ENCODE data around the gene DNAH17.

The DNAH17 gene

DNA sequence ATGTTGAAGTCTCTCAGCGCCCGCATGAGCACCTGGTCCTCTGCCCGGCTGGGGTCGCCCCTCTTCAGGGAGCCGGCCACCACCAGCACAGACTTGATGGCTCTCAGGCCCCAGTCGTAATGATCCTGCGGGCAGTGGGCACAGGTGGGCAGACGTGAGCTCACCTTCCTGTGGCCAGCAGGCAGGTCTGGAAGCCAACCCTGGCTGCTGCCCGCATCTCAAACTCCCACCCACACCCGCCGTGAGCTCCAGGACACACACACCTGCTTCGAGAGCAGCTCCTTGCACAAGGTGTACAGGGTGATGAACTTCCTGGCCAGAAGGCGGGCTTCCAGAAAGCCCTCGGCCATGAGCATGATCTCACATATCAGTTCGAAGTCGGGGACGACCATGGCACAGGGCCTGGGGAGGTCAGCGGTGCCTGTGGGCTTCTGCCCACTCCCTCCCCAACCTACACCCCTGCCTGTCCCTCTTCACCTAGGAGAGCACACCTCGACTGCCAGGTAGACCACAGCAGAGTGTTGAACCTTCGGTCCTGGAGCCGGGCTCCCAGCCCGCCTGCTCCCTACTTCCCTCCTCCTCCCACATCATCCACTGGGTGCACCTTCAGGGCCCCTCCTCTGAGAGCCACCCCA, 82.4 kb downstream of the DNAH17 start:
- DNase-seq = no peak

DNA sequence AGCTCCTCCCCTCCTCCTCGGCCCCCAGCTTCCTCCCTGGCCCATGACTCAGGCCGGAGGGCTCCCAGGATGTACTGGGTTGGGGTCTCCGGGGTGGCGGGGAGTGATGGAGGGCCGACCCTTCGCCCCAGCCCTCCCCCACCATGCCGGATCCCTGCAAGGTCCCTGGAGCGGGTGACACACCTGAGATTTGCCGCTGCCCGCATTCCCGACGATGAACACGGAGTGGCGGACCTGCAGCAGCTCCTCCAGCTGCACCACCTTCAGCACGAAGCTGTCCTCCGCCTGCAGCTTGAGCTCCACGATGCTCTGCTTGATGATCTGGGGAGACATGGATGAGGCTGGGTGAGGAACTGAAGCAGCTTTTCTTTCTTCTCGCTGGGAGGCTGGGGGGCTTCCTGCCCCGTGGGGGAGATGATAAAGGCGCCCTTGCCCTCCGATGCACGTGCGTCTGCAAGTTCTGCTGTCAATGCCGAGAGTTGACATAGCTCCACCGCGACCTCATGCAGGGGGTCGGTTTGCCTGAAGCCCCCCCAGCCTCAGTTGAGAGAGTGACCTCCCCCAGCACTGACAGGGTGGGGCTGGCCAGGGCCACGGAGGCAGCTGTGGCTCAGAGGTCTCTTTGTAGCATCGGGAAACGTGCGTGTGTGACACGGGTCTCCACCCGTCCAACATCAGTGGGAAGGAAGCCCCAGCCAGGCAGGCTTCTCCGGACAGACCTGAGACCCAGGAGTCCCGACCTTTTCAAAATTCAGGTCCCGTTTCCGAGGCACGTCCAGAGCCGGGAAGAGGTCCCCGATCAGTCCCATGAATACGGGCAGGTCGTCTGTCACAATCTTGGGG, 83.1 kb downstream of the DNAH17 start:
- no peak for DNase-seq

DNA sequence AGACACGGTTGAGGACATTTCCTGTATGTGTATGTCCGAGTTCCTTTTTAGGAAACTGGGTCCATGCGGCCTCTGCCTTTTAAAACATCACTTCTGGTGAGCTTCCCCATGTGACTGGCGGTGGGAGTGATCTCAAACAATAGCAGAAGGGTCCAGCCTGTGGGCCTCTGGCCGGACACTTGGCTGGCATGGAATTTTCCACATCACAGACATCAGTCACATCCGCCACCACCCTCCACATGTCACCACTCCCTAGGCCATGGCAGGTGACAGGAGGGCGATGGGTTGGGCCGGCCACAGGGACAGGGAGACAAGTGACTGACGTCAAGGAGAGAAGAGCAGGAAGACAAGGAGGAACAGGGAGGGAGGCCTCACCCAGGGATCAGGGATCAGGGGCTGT, 83.7 kb downstream of the DNAH17 start:
- DNase-seq = no peak

DNA sequence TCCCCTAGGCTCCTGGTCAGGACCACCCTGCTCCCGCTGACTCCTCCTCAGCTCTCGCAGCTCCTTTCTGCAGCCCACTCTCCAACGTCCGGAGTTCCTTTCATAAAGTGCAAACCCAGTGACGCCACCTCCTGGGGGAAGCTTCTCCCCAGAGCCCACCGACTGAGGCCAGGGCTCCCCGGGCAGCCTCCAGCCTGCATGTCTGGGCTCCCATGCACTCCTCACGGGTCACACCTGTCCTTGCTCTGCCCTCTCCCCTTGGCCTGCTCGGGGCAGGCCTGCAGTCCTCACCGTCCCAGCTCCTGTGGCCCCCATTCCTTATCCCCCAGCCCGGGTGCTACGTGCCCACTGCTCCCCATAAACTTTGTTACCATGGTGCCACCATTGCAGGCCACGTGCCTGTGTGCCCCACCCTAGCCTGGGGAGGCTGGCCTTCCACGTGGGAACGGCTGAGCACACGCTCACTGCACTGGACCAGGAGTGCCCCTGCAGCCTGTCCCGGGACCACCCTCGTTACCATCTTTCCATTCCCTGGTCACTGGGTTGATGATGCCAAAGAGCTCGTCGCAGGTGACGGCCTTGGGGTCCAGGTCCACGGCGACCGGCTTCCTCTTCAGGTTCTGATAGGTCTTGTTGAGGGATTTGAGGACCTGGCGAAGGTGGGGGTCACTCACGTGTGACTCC, 84.9 kb downstream of the DNAH17 start:
- DNase-seq = no peak

DNA sequence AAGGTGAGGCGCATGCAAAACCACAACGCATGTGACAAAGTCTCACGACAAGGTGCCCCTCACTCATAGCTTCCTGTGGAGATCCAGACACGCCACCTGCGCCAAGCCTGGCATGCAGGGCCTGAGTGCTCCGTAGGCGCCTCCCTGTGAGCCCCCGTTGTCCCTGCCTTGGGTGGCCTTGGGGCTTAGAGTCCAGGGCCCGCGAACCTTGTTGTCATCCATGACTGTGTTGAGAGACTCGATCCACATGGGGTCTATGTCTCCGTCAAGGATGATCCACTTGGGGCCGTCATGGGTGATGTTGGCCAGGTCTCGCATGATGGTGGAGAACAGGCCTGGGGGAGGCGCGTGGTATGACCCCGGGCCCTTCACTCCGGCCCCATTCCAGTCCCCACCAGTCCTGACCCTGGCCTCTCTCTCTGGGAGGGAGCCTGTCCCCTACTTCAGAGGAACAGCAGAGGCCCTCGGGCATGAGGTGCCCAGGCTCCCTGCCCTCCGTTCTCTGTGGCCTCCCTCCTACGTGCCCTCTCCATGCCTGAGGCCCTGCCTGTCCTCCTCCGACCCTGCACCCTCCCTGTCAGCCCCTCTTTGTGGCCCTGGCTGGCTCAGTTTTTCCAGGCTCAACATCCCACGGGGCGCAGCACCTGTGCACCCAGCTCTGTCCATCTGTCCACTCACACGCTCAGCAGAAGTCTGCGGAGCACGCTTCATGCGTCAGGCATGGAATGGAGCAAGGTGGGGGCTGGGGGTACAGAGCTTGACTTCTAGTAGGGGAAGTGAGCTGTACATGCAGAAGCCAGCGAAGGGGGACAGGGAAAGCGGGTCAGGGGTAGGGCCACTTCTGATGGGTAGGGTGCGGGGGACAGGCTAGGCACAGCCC, 85.7 kb downstream of the DNAH17 start:
- no peak for DNase-seq

DNA sequence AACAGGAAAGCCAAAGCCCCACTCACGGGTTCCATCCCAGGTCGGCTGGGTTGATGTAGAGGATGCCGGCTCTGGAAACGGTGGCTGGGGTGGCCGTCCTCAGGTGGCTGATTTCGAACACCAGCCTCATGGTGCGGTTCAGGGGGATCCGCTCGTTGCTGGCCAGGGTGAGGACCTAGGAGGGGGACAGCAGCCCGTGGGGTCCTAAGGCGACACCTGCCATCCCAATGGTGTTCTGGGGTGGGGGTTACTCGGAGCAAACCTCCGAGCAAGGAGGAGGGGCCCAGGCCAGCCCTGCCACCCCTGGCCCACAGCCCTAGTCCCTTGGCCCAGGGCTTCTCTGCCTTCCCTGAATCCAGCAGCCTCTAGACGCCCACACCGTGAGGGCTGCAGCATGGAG, 86.5 kb downstream of the DNAH17 start:
- no peak for DNase-seq

DNA sequence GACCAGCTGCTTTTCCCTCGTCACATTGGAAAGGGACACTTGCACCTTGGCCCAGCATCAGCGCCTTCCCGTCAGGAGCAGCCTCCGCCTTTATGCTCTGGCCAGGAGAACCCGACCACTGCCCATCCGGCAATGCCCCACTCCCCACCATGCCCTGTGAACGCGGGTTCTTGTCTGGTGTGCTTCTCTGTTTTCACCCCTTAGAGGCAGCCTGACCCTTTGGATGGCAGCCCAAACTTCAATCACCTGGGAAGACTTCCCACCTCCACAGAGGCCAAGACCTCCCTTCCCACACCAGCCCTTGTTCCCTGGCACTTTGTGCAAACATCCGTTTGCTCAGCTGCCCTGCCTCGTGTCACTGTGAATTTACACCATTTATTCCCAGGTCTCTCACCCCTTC, 87.0 kb downstream of the DNAH17 start:
- no peak for DNase-seq

DNA sequence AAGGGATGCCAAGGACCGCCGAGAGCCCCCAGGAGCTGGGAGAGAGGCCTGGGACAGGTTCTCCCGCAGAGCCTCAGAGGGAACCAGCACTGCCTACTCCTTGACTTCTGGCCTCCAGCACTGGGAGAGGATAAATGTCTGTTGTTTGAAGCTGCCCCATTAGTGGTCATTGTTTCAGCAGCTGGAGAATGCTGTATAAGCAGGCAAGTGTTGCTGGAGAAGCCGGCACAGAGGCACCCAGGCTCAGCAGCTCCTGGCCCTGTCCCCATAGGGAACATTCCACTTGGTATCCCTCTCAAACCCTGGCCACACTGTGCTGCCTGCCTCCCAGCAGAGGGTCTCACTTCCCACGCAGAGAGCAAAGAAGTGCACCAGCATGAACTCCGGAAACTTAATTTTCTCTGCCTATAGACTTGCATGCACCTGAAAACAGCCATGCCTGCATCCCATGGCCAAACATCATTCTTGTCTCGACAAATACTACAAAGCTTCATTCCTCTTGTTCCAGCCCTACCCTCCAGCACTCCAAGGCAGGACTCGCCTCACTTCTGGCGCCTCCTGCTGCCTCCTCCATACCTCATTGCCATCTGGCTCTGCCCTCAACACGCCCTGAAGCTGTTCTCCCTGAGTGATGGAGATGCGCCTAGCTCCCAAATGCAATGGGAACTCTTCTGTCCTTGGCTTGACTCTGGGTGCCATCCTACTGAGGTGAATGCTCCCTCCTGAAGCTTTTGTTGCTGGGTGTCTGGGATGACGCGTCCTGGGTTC, 88.1 kb downstream of the DNAH17 start:
- DNase-seq = no peak

DNA sequence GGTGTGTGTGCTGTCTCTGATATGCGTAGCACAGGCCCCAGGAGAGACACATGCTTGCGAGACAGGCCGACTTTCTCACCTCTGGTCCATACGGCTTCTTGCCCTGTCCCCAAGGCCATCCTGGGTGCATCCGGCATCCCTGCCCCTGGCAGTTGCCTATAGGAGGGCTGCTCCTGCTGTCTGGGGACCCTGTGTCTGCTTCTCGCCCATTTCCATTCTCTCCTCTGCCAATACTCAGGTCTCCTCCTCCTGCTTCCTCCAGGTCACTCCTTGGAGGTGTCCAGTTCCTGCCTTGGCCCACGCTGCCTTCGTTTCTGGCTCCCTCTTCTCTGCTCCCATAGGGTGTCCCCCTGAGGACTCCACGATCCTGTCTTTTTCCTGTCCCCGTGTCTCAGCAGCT, 89.0 kb downstream of the DNAH17 start:
- no peak for DNase-seq

DNA sequence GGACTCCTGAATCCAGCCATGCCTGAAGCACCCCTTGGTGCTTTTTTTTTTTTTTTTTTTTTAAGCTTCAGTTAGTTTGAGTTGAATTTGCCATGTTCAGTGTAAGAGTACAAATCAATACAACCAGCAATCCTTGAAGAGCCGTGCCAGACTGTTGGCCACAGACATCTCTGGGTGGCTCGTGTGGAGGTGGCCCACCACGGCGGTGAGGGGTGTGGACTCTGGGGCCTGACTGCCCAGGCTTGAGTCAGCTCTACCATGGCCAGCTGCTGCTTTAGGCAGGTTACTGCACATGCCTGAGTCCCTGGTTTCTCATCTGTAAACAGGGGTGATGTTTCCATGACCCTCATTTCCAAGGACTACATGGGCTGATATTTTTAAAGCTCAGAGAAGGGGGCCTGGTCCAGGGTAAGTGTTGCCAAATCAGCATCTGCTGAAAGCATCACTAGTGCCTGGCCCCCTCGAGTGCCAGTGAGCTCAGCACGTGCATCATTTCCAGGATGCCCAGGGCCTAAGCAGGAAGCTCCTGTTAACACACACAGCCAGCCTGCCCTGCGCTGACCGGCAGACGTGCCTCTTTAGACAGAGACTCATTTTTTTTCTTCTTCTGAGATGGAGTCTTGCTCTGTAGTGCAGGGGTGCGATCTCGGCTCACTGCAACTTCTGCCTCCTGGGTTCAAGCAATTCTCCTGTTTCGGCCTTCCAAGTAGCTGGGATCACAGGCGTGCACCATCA, 90.1 kb downstream of the DNAH17 start:
- no peak for DNase-seq

DNA sequence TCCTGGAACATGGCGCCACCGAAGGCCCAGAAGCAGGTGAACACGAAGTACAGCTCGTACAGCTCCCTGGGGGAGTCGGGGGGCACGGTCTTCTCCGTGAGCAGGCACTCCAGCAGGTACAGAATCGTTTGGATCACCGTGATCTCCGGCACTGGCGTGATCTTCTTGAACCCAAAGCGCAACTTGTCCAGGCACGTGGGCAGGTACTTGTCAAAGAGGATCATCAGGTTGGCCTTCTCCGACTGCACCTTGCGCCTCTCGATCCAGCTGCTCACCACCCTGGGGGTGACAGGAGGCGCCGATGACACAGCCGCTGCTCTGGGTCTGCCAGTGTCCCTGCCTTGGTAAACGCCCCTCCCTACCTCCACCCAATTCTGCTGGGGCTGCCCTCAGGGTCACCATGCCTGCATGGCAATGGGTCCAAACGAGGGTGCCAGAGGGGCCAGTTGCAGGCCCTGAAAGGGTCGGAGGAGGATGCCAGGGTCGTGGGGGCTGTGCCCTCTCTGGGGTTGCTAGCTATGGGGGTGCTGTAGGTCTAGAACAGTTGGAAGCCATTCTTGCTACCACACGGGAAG, 90.9 kb downstream of the DNAH17 start:
- no peak for DNase-seq

DNA sequence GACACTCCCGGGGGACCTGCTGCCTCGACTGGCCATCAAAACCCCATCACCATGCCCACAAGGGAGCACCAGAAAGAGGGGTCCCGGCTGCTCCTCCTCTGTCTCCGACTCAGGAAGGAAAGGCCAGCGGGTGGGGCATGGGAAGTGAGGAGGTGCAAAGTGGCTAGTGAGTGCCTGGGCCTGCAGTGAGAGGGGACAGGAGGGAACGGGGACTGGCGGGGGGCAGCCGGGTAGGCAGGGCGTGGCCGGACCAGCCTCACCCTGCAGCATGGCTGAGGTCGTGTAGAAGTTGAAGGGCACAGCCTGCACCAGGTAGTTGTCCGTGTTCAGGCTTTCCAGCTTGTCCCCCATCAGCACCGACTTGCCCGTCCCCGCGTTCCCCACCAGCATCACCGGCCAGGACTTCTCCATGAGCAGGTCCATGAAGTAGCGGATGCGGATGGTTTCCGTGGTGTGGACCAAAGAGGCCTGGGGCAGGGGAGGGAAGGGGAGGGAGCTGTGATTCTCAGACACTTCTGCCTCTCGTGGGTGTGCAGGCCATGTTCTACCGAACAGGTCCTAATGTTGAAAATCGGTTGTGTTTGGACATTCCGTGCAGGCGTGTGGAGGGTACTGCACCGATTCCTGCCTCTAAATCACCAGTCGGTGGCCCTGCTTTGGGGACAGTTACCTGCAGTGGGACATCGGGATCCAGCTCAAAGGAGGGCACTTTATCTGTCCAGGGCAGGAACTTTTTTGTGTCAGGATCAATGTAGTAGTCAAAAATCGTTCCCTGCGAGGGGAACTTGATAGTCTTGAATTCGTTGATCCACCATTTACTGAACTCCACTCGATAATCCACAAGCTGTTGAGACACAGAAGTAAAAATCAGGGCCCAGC, 91.7 kb downstream of the DNAH17 start:
- no peak for DNase-seq

DNA sequence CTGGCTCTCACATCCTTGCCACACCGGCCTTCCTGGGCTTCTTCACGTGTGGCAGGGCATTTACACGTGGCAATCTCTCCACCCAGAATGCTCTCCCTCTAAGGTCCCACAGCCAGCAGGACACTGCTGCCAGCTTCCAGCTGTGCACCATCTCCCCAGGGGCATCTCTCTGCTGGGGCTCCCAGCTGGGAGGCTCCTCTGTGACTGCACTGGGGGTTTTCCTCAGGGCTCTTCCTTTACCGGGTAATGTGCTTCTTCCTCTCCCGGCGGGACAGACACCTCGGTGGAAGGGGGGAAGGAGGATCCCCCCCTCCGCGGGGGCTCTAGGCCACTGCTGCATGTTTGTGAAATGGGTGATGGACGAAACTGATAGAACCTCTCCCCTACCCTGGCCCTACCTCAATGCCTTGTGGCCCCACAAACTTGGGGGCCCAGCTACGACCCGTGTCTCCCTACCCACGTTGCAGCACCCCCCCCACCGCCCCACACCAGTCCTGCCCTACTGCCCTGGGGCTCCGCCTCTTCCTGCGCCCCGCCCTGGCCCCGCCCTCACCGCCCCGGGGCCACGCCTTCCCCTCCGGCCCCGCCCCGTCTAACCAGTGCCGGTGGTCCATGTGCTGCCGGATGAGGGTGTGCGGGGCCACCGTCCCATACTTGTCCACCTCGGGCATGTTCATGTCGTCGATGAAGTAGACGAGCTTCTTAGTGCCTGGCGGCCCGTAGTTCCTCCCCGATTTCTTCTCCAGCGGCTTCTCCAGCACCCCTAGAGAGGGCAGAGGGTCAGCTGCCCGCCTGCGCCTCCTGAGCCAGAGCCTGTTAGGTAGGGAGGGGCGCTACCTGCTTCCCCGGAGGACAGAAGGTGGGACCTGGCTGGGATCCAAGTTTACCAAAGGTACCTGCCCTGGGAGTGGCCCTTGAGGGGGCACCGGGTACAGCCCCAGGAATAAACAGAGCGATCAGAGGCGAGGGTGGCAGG, 92.6 kb downstream of the DNAH17 start:
- DNase-seq = peak; percentile 50

DNA sequence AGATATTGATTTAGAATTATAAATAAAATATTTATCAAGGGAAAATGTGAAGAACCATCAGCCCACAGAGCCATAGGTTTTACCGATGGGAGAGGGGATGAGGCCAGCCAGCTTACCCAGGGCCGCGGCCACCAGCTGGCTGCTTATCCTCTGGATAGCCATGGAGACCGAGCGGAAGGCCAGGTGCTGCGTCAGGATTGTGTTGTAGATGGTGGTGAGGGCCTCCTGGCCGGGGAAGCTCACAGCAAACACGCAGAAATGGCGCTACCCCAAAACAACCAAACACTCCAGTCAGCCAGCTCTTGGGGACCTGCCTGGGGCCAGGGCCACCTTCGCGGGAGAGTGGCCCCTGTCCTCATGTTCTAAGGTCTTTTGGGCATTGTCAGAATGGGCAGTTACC, 97.8 kb downstream of the DNAH17 start:
- DNase-seq = no peak

DNA sequence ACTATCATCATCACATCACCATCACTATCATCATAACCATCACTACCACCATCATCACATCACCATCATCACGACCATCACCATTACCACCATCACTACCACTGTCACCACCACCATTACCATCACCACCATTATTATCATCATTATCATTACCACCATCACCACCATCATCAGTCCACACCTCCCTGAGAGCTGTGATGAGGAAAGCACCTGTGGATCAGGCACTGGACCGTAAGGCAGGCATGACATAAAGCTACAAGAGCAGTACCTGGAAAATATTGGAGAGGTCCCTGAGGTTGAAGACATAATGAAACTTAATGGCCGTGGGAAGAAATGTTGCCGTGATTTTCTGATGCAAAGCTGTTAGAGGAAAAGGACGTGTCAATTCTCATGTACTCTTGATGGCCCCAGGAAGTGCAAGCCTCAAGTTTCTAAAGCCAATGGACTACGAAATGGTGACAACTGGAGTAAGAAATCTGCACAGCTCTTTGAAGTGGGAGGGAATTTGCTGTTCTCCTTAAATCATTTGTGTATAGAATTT, 98.4 kb downstream of the DNAH17 start:
- no peak for DNase-seq

DNA sequence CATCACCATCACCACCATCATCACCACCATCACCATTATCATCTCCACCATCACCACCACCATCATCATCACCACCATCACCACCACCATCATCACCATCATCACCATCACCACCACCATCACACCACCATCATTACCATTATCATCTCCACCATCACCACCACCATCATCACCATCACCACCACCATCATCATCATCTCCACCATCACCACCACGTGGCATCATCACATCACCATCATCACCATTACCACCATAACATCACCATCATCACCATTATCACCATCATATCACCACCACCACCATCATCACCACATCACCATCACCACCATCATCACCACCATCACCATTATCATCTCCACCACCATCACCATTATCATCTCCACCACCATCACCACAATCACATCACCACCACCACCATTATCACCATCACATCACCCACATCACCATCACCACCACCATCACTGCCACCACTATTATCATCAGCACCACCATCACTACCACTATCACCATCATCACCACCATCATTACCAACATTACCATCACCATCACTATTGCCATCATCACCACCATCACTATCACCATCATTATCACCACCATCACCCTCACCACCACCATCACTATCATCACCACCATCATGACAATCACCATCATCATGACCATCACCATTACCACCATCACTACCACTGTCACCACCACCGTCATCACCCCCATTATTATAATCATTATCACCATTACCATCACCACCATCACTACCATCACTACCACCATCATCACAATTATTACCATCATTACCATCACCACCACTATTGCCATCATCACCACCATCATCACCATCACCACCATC, 99.1 kb downstream of the DNAH17 start:
- DNase-seq = no peak

DNA sequence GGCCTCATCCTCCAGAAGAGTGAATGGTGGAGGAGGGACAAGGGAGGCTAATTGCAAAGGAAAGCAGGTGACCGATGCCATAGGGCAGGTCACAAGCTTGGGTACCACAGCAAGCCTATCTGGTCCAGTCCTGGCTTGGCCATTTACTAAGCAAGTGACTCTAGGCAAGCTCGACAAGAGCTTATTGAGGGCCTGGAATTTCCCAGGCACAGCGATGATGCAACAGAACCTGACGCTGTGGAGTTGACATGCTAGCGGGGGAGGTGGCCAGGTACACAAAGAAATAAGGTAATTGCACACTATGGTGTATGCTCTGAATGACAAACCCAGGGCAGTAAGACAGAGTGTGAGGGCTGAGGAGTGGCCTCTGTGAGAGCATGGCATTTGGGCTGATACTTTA, 100.2 kb downstream of the DNAH17 start:
- DNase-seq = no peak

DNA sequence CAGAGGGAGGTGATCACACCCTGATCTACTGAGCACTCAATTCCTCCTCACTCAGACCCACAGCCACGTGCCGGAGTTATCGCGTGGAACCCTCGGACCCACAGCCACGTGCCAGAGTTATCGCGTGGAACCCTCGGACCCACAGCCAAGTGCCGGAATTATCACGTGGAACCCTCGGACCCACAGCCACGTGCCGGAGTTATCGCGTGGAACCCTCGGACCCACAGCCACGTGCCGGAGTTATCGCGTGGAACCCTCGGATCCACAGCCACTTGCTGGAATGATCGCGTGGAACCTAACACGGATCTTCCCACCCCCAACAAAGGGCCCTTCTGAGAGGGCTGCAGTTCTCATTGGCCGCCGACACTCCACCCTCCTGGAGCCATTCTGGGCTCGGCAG, 101.0 kb downstream of the DNAH17 start:
- no peak for DNase-seq
